ENCODE data around the gene SGF29. TPM values are rescaled to one million over a fixed set of nuclear protein-coding genes. Genes with fewer than 3 reads are reported as not detected.
"Not testable (repeated sequence)": the region's sequence is repeated elsewhere in the genome, so short reads cannot be mapped to it uniquely, and the experiment has no call there.

Gene SGF29
- total RNA-seq, 6 experiments from 2014 or later = 7.6 to 11.6 (median 10.5) TPM

DNA sequence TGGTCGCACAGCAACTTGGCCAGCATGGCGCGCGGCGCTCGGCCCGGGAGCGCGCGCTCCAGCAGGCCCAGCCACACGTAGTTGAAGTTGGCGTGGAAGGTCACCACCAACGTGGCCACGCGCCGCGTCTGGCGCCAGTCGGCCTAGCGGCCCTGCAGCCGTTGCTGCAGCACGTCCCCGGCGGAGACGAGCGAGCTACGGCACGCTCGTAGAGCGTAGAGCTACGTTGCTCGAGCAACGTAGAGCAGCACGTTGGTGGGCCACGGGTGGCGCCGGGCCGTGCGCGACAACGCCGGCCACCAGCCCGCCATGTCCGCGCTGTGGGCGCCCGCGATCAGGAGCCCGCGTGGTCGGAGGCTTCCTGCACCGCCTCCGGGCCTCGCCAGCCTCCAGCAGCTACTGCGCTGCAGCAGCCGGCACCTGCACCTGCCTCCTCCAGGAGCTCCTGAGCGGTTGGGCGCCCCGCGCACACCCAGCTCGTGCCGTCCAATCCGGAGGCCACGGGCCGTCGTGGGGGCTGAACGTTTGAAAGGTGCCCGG, 69.5 kb downstream of the SGF29 start:
- Mint-ChIP-seq H3K4me3 (no peak overlapping the region), H3K36me3 (ENCODE audit: low read depth) (no peaks in the 10 kb centered on the region), H3K9me3 (no peaks in the 10 kb centered on the region; the same call in 1 of the 2 replicates), H3K27me3 (ENCODE audit: insufficient read depth) (peaks cover 35% of the 10 kb centered on the region), H3K4me1 (ENCODE audit: low read depth) (no peaks in the 10 kb centered on the region), H3K27ac (no peak overlapping the region)
- TF ChIP-seq, protein P1, sequence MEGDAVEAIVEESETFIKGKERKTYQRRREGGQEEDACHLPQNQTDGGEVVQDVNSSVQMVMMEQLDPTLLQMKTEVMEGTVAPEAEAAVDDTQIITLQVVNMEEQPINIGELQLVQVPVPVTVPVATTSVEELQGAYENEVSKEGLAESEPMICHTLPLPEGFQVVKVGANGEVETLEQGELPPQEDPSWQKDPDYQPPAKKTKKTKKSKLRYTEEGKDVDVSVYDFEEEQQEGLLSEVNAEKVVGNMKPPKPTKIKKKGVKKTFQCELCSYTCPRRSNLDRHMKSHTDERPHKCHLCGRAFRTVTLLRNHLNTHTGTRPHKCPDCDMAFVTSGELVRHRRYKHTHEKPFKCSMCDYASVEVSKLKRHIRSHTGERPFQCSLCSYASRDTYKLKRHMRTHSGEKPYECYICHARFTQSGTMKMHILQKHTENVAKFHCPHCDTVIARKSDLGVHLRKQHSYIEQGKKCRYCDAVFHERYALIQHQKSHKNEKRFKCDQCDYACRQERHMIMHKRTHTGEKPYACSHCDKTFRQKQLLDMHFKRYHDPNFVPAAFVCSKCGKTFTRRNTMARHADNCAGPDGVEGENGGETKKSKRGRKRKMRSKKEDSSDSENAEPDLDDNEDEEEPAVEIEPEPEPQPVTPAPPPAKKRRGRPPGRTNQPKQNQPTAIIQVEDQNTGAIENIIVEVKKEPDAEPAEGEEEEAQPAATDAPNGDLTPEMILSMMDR (IDR thresholded peaks at IDR 0.05) = no peak
- DNase-seq = no peak

DNA sequence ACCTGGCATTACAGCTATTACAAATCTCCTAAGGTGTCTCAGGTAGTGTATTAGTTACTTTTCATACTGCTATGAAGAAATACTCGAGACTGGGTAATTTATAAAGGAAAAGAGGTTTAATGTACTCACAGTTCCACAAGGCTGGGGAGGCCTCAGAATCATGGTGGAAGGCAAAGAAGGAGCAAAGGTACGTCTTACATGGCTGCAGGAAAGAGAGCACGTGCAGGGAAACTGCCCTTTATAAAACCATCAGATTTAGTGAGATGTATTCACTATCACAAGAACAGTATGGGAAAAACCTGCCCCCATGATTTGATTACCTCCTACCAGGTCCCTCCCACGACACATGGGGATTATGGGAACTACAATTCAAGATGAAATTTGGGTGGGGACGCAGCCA, 77.2 kb downstream of the SGF29 start:
- H3K36me3 Mint-ChIP-seq (ENCODE audit: low read depth); H3K27ac Mint-ChIP-seq; H3K4me1 Mint-ChIP-seq (ENCODE audit: low read depth); H3K4me3 Mint-ChIP-seq; DNase-seq; H3K9me3 Mint-ChIP-seq: not testable (repeated sequence)
- H3K27me3 Mint-ChIP-seq (ENCODE audit: insufficient read depth) = peaks cover 17% of the 10 kb centered on the region

DNA sequence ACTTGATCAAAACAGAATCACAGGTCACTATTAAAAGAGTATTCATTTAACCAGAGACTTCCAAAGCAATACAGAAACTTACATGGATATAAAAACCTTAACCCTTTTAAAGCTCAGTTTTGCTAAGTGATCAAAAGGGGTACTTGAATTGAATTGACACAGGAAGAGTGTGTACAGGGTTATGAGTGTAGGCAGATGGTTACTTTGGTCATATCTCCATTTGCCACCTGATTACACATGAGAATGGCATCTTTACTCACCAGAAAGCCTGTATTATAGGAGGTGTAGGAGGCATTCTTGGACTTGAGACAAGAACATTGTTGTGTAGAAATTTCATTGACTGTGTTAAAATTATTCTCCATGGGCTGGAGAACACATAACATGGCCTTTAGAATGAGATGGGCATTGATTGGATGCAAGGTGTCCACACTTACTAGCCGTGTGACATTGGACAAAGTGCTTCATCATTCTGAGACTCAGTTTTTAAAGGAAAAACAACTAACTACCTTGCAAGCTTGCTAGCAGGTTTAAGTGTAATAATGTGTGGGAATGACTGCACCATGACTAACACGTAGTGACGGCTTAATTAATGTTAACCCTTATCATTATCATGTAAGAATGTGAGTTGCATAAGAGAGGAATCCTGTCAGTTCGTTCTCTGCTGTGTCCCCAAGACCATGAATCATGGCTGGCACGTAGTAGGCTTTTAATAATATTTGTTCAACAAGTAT, 82.5 kb downstream of the SGF29 start:
- not testable (repeated sequence) for H3K9me3 Mint-ChIP-seq; H3K27ac Mint-ChIP-seq; H3K4me3 Mint-ChIP-seq; H3K36me3 Mint-ChIP-seq (ENCODE audit: low read depth)
- peaks cover 12% of the 10 kb centered on the region for H3K4me1 Mint-ChIP-seq (ENCODE audit: low read depth)
- peak; percentile 69 for DNase-seq
- H3K27me3 Mint-ChIP-seq (ENCODE audit: insufficient read depth) = peaks cover 12% of the 10 kb centered on the region

DNA sequence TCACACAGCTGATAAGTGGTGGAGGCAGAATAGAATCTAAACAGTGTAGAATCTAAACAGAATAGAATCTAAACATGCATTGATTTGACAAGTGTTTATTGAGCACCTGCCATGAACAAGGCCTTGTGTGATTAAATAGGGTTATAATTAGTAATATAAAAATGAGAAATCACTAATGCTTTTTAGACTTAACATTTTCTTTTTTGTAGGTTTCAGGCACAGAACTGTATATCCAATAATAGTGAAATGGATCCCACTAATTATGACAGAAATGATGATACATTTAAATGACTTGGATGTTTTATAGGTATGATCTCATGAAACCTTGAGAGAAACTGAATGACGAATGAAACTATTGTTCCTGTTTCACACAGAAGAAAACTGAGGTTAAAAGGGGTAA, 84.0 kb downstream of the SGF29 start, which contains the start of gene NPIPB8:
TSS of gene NPIPB8 (plus strand) at position 301 of the 400 bp plus-strand sequence. CDS start 296 bp downstream, outside the sequence.
- H3K9me3 Mint-ChIP-seq; H3K4me3 Mint-ChIP-seq; DNase-seq; H3K27ac Mint-ChIP-seq; H3K36me3 Mint-ChIP-seq (ENCODE audit: low read depth); H3K27me3 Mint-ChIP-seq (ENCODE audit: insufficient read depth): not testable (repeated sequence)
- peaks cover 12% of the 10 kb centered on the region for H3K4me1 Mint-ChIP-seq (ENCODE audit: low read depth)

DNA sequence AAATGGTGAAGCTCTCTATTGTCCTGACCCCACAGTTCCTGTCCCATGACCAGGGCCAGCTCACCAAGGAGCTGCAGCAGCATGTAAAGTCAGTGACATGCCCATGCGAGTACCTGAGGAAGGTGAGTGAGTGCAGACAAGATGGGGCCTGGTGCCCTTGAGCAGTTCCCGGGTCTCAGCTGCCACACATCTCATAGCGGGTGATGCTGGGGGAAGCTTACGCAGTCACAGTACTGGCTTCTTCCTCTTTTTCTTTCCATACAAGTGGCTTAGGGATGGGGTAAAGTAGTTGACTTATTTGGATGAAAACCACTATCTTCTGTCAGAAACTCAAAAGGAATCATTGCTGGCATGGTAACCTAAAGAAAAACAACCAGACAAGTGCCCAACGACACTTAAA, 84.6 kb downstream of the SGF29 start:
- H3K4me1 Mint-ChIP-seq (ENCODE audit: low read depth) = peaks cover 12% of the 10 kb centered on the region
- not testable (repeated sequence) for H3K4me3 Mint-ChIP-seq; DNase-seq; H3K36me3 Mint-ChIP-seq (ENCODE audit: low read depth); H3K9me3 Mint-ChIP-seq; H3K27me3 Mint-ChIP-seq (ENCODE audit: insufficient read depth); H3K27ac Mint-ChIP-seq

DNA sequence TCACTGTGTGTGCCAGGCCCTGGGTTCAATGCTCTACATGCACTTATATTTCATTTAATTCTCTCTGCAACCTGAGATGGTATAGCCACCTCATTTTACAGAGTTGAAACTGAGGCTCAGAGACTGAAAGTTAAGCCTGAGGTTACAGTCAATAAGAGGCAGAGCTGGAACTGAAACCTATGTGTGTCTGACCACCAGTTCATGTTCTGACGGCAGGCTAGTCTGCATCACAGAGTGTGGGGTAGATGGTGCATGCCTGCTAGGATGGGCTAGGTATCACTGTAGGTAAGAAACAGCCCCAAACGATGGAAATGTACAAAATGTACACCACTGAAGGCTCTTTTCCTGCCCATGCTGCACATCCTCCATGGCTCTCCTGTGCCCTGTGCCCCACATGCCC, 86.2 kb downstream of the SGF29 start:
- not testable (repeated sequence) for H3K36me3 Mint-ChIP-seq (ENCODE audit: low read depth); H3K27me3 Mint-ChIP-seq (ENCODE audit: insufficient read depth)
- H3K4me1 Mint-ChIP-seq (ENCODE audit: low read depth) = peaks cover 12% of the 10 kb centered on the region

More for the DNA sequence above, 86.2 kb downstream of the SGF29 start:
- not testable (repeated sequence) for H3K4me3 Mint-ChIP-seq, H3K9me3 Mint-ChIP-seq, H3K27ac Mint-ChIP-seq, DNase-seq

Other genes with a start within 250 kb of the SGF29 start
- 1 to 10 TPM in 1 of 6 experiments, under 1 TPM in 4, not detected in 1; 0.20 to 1.0 (median 0.27) TPM for gene NPIPB6, start 190.4 kb upstream of the SGF29 start, total RNA-seq (2021; fragmentation: NEBNext Ultra II Directional; extraction: Animal tissue kit (Norgen Biotek cat#: 25700))
- 10 to 100 TPM in 5 of 6 experiments, 1 to 10 TPM in 1; 6.7 to 69.3 (median 45.5) TPM for gene EIF3CL, start 150.1 kb upstream of the SGF29 start, total RNA-seq (2021; fragmentation: NEBNext Ultra II Directional; extraction: Animal tissue kit (Norgen Biotek cat#: 25700))
- gene NPIPB7, start 81.6 kb upstream of the SGF29 start, total RNA-seq (2021; fragmentation: NEBNext Ultra II Directional; extraction: Animal tissue kit (Norgen Biotek cat#: 25700)) = not detected
- 10 to 100 TPM; 17.7 to 29.3 (median 22.1) TPM for gene CLN3, start 61.8 kb upstream of the SGF29 start, total RNA-seq (2021; fragmentation: NEBNext Ultra II Directional; extraction: Animal tissue kit (Norgen Biotek cat#: 25700))
- not detected for gene APOBR, start 59.3 kb upstream of the SGF29 start, total RNA-seq (2021; fragmentation: NEBNext Ultra II Directional; extraction: Animal tissue kit (Norgen Biotek cat#: 25700))
- gene IL27, start 47.1 kb upstream of the SGF29 start, total RNA-seq (2021; fragmentation: NEBNext Ultra II Directional; extraction: Animal tissue kit (Norgen Biotek cat#: 25700)) = not detected
- gene NUPR1, start 14.9 kb upstream of the SGF29 start, total RNA-seq (2021; fragmentation: NEBNext Ultra II Directional; extraction: Animal tissue kit (Norgen Biotek cat#: 25700)) = 10 to 100 TPM; 31.9 to 60.3 (median 43.7) TPM
- not detected for gene SULT1A2, start 43.1 kb downstream of the SGF29 start, total RNA-seq (2021; fragmentation: NEBNext Ultra II Directional; extraction: Animal tissue kit (Norgen Biotek cat#: 25700))
- gene SULT1A1, start 56.1 kb downstream of the SGF29 start, total RNA-seq (2021; fragmentation: NEBNext Ultra II Directional; extraction: Animal tissue kit (Norgen Biotek cat#: 25700)) = under 1 TPM in 3 of 6 experiments, not detected in 3; 0.17 to 0.30 (median 0.18) TPM
- under 1 TPM in 2 of 6 experiments, not detected in 4; 0.31 to 0.75 TPM for gene NPIPB8, start 84.1 kb downstream of the SGF29 start, total RNA-seq (2021; fragmentation: NEBNext Ultra II Directional; extraction: Animal tissue kit (Norgen Biotek cat#: 25700))
- gene EIF3C, start 157.5 kb downstream of the SGF29 start, total RNA-seq (2021; fragmentation: NEBNext Ultra II Directional; extraction: Animal tissue kit (Norgen Biotek cat#: 25700)) = 100 to 1,000 TPM; 565 to 629 (median 588) TPM
- gene NPIPB9, start 197.9 kb downstream of the SGF29 start, total RNA-seq (2021; fragmentation: NEBNext Ultra II Directional; extraction: Animal tissue kit (Norgen Biotek cat#: 25700)) = under 1 TPM; 0.16 to 0.86 (median 0.45) TPM